ENCODE data around the gene TTC34.
"Not testable (repeated sequence)": the region's sequence is repeated elsewhere in the genome, so short reads cannot be mapped to it uniquely, and the experiment has no call there.

The TTC34 gene

GRCh38 chr1:2639607-2640521 lies 161.6 kb downstream of the TTC34 start:
- no peak for DNase-seq

- DNase-seq: no peak
Observed at GRCh38 chr1:2639203-2639602, 162.3 kb downstream of the TTC34 start.

GRCh38 chr1:2638466-2639115 lies 162.9 kb downstream of the TTC34 start:
- no peak for DNase-seq

- DNase-seq: no peak
Observed at GRCh38 chr1:2637442-2638145, 163.9 kb downstream of the TTC34 start.

- no peak for DNase-seq
Observed at GRCh38 chr1:2636733-2637132, 164.8 kb downstream of the TTC34 start.

GRCh38 chr1:2635361-2636010 lies 166.0 kb downstream of the TTC34 start:
- DNase-seq: no peak

- DNase-seq: no peak
Observed at GRCh38 chr1:2633936-2634491, 167.5 kb downstream of the TTC34 start.

GRCh38 chr1:2633366-2633935 lies 168.0 kb downstream of the TTC34 start:
- no peak for DNase-seq

GRCh38 chr1:2632561-2633361 lies 168.7 kb downstream of the TTC34 start, which contains the start of gene MMEL1:
Gene MMEL1, minus strand, starts transcription at chr1:2633016. Its CDS starts 3,532 bp downstream, at chr1:2629484.
- no peak for DNase-seq

- no peak for DNase-seq
Observed at GRCh38 chr1:2632051-2632430, 169.5 kb downstream of the TTC34 start.

- no peak for DNase-seq
Observed at GRCh38 chr1:2631136-2632050, 170.1 kb downstream of the TTC34 start.

GRCh38 chr1:2630498-2631135 lies 170.9 kb downstream of the TTC34 start:
- no peak for DNase-seq

GRCh38 chr1:2629627-2630497 lies 171.6 kb downstream of the TTC34 start:
- DNase-seq: no peak

- DNase-seq: no peak
Observed at GRCh38 chr1:2628933-2629626, 172.4 kb downstream of the TTC34 start.

- no peak for DNase-seq
Observed at GRCh38 chr1:2628191-2628932, 173.1 kb downstream of the TTC34 start.

- DNase-seq: no peak
Observed at GRCh38 chr1:2627746-2628145, 173.7 kb downstream of the TTC34 start.

- DNase-seq: not testable (repeated sequence)
Observed at GRCh38 chr1:2625748-2626147, 175.7 kb downstream of the TTC34 start.

Measured in Kasumi-1 (cell line).